Activated naive CD4-positive, alpha-beta T cell treated with anti-CD3 and anti-CD28 coated beads, Interleukin-2, amount 50 U/mL, for 16 hours (primary cell): ENCODE results near the gene PMEL.
"Not testable (repeated sequence)": the region's sequence is repeated elsewhere in the genome, so short reads cannot be mapped to it uniquely, and the experiment has no call there.

Experiments used
- DNase-seq: peaks from one replicate; pipeline ENCODE4 v3.0.0-alpha.2; 2020

PMEL gene

GRCh38 chr12:55965941-55966407 is at the start of gene PMEL:
Gene PMEL (minus strand): TSS chr12:55966042. CDS start chr12:55966011, 31 bp downstream.
- DNase-seq = no peak

- no peak for DNase-seq
Observed at GRCh38 chr12:56014205-56014604, 48.4 kb upstream of the PMEL start.

- no peak for DNase-seq
Observed at GRCh38 chr12:56013482-56013881, 47.6 kb upstream of the PMEL start.

GRCh38 chr12:56011509-56012090 is 45.8 kb upstream of the PMEL start:
- DNase-seq = no peak

- DNase-seq = no peak
Observed at GRCh38 chr12:56010111-56010570, 44.3 kb upstream of the PMEL start.

GRCh38 chr12:56007564-56008559 is 42.0 kb upstream of the PMEL start:
- DNase-seq = peak; percentile 76

GRCh38 chr12:56004211-56004610 is 38.4 kb upstream of the PMEL start:
- no peak for DNase-seq

GRCh38 chr12:56003376-56003775 is 37.5 kb upstream of the PMEL start:
- not testable (repeated sequence) for DNase-seq

- DNase-seq = no peak
Observed at GRCh38 chr12:56001487-56002100, 35.8 kb upstream of the PMEL start.

- DNase-seq = not testable (repeated sequence)
Observed at GRCh38 chr12:55999999-56000540, 34.2 kb upstream of the PMEL start.

GRCh38 chr12:55999522-55999921 is 33.7 kb upstream of the PMEL start:
- DNase-seq = not testable (repeated sequence)

GRCh38 chr12:55997535-55997859 is 31.7 kb upstream of the PMEL start:
- no peak for DNase-seq

- no peak for DNase-seq
Observed at GRCh38 chr12:55996715-55997534, 31.1 kb upstream of the PMEL start, which contains the start of gene SUOX. Gene SUOX (plus strand): TSS chr12:55997276. CDS start chr12:56002222, 4,946 bp downstream.

GRCh38 chr12:55996201-55996714 is 30.4 kb upstream of the PMEL start:
- peak; percentile 49 for DNase-seq

- DNase-seq = no peak
Observed at GRCh38 chr12:55995366-55995765, 29.5 kb upstream of the PMEL start.

- DNase-seq = no peak
Observed at GRCh38 chr12:55993230-55993853, 27.5 kb upstream of the PMEL start.

- DNase-seq = no peak
Observed at GRCh38 chr12:55991110-55991509, 25.3 kb upstream of the PMEL start.

GRCh38 chr12:55985976-55986375 is 20.1 kb upstream of the PMEL start:
- DNase-seq = not testable (repeated sequence)

- DNase-seq = no peak
Observed at GRCh38 chr12:55985341-55985740, 19.5 kb upstream of the PMEL start.

- no peak for DNase-seq
Observed at GRCh38 chr12:55984861-55985260, 19.0 kb upstream of the PMEL start.

GRCh38 chr12:55983232-55983842 is 17.5 kb upstream of the PMEL start:
- no peak for DNase-seq
